Mammary epithelial cell (primary cell): ENCODE results near the gene NHERF2.

Experiments used
- CTCF ChIP-seq, 2 donors: IDR thresholded peaks in 1 of 2; conservative IDR thresholded peaks in 1 of 2; 2 replicates each; pipeline ENCODE4 v1.5.1; 2011 to 2012; ENCODE audit warnings: inconsistent platforms in 2 of 2, low read length in 2 of 2, mild to moderate bottlenecking in 2 of 2, control low read depth in 1 of 2, low read depth in 1 of 2; ENCODE audit not compliant: insufficient read depth in 1 of 2; ENCODE audit errors: extremely low read depth in 1 of 2
- EZH2 ChIP-seq: IDR thresholded peaks from 2 replicates; pipeline ENCODE4 v1.6.1; 2012; ENCODE audit warnings: low read length, inconsistent platforms, borderline replicate concordance

DNA sequence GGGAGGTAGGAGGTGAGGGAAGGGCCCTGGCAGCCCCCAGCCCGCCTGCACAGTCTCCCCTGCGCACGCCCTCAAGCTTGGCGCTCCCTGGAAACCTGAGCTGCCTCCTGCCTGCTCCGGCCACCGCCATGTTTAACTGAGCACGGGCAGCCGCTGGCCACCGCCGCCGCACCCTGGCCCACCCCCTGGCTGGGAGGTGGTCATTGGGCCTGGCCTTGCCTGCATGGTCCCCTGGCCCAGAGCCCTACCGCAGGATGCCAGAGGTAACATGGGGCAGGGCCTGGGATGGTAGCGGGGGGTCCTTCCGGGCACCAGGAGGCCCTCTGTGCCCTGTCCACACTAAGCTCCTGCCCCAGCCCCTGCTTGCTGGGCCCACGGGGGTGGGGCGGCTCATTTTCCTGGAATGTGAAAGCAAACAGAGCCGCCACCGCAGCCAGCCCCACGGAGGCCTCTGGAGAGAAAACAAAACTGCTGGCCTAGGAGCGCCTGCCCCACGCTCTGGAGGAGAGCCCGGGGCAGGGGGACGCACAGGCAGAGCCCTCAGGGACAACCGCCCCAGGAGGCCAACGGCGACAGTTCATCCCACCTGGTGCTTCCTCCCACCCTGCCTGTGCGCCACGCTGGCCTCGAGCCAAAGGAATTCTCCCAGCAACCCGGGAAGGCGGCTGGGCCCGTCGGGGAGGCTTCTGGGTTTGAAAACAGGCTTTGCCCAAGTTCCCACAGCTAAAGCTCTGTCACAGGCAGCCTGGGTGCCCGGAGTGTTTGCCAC lies 8.9 kb downstream of the NHERF2 start:
- no peak for TF ChIP-seq CTCF (conservative IDR thresholded peaks at IDR 0.05 in 1 of 2, IDR thresholded peaks at IDR 0.05 in 1 of 2; ENCODE audit: extremely low read depth in 1 of 2, insufficient read depth in 1 of 2, low read depth in 1 of 2, low read length in 2 of 2)
- TF ChIP-seq EZH2: no peak
